GM23338 (cell line): ENCODE measurements around the gene DNAJC1. TPM values are rescaled to one million over a fixed set of nuclear protein-coding genes. Genes with fewer than 3 reads are reported as not detected.

ENCODE experiments used
- ATAC-seq: fragments of 200-7000 bp; cut with Tn5 transposase; 3 replicates; pipeline ENCODE4 v1.9.1; 2020
- DNase-seq: peaks from one replicate; pipeline ENCODE4 v3.0.0-alpha.2; 2015; ENCODE audit warnings: low spot score
- H2AFZ ChIP-seq: fragments of 200-600 bp; sonication (generic); 2 replicates; pipeline ENCODE4 v1.8.0; 2016; ENCODE audit warnings: antibody characterized with exemption, mild to moderate bottlenecking, moderate library complexity
- H3F3A ChIP-seq: fragments of 200-600 bp; sonication (generic); replicated peaks from 2 replicates; pipeline ENCODE4 v1.8.0; 2017; ENCODE audit warnings: antibody characterized with exemption, mixed run types, low read depth
- H3K27ac ChIP-seq: fragments of 200-600 bp; sonication (generic); 2 replicates; pipeline ENCODE4 v1.6.1; 2016; ENCODE audit warnings: low read depth
- H3K27me3 ChIP-seq: fragments of 200-600 bp; sonication (generic); 2 replicates; pipeline ENCODE4 v1.8.0; 2016; ENCODE audit warnings: mild to moderate bottlenecking, mixed run types, moderate library complexity; ENCODE audit not compliant: insufficient read depth
- H3K36me3 ChIP-seq: fragments of 200-600 bp; sonication (generic); 2 replicates; pipeline ENCODE4 v1.8.0; 2016; ENCODE audit warnings: mild to moderate bottlenecking; ENCODE audit not compliant: insufficient read depth
- H3K4me1 ChIP-seq: fragments of 200-600 bp; sonication (generic); 2 replicates; pipeline ENCODE4 v1.8.0; 2016; ENCODE audit warnings: mild to moderate bottlenecking, moderate library complexity; ENCODE audit not compliant: insufficient read depth
- H3K4me2 ChIP-seq: fragments of 200-600 bp; sonication (generic); 2 replicates; pipeline ENCODE4 v1.7.1; 2017; ENCODE audit warnings: mixed run types
- H3K4me3 ChIP-seq: fragments of 200-600 bp; sonication (generic); 2 replicates; pipeline ENCODE4 v1.6.1; 2016; ENCODE audit warnings: mixed run types
- H3K79me2 ChIP-seq: fragments of 200-600 bp; sonication (generic); replicated peaks from 2 replicates; pipeline ENCODE4 v1.8.0; 2017; ENCODE audit warnings: mild to moderate bottlenecking; ENCODE audit not compliant: insufficient read depth
- H3K9me2 ChIP-seq: fragments of 200-600 bp; sonication (generic); 2 replicates; pipeline ENCODE4 v1.8.0; 2017; ENCODE audit not compliant: insufficient read depth
- H4K20me1 ChIP-seq: fragments of 200-600 bp; sonication (generic); replicated peaks from 2 replicates; pipeline ENCODE4 v1.8.0; 2017; ENCODE audit warnings: mild to moderate bottlenecking; ENCODE audit not compliant: insufficient read depth
- H3K27ac Mint-ChIP-seq: 2 replicates; pipeline ENCODE4 v1.8.0; 2020; ENCODE audit warnings: inconsistent platforms, mild to moderate bottlenecking, moderate library complexity, mixed read lengths
- H3K27me3 Mint-ChIP-seq: 3 replicates; pipeline ENCODE4 v1.8.0; 2022; ENCODE audit warnings: low read depth, mild to moderate bottlenecking, moderate library complexity, mixed read lengths, inconsistent platforms; ENCODE audit not compliant: insufficient read depth, poor library complexity
- H3K36me3 Mint-ChIP-seq: 3 replicates; pipeline ENCODE4 v1.8.0; 2021; ENCODE audit warnings: low read depth, mild to moderate bottlenecking, inconsistent platforms, moderate library complexity, mixed read lengths
- H3K4me1 Mint-ChIP-seq: 3 replicates; pipeline ENCODE4 v1.8.0; 2020; ENCODE audit warnings: mild to moderate bottlenecking, inconsistent platforms, mixed read lengths
- H3K4me3 Mint-ChIP-seq: 3 replicates; pipeline ENCODE4 v1.8.0; 2021; ENCODE audit warnings: moderate library complexity, mild to moderate bottlenecking, inconsistent platforms, mixed read lengths
- H3K9me3 Mint-ChIP-seq: 3 replicates; pipeline ENCODE4 v1.8.0; 2020; ENCODE audit warnings: moderate library complexity, mild to moderate bottlenecking, inconsistent platforms, mixed read lengths
- CREB1 ChIP-seq: fragments of 250-450 bp; sonication (Bioruptor Pico); IDR thresholded peaks from 2 replicates; pipeline ENCODE4 v1.5.0; 2020; ENCODE audit warnings: low read depth, mild to moderate bottlenecking, moderate library complexity
- ETS1 ChIP-seq: IDR thresholded peaks from 2 replicates; pipeline ENCODE4 v1.6.1; 2016; ENCODE audit warnings: antibody characterized with exemption
- EZH2 ChIP-seq: fragments of 200-600 bp; sonication (generic); IDR thresholded peaks from one replicate; pipeline ENCODE4 v1.8.0; 2017; ENCODE audit warnings: antibody characterized with exemption, mild to moderate bottlenecking, low read depth; ENCODE audit not compliant: unreplicated experiment
- EZH2phosphoT487 ChIP-seq: fragments of 200-600 bp; sonication (generic); IDR thresholded peaks from one replicate; pipeline ENCODE4 v1.8.1; 2018; ENCODE audit warnings: antibody characterized with exemption; ENCODE audit not compliant: unreplicated experiment
- REST ChIP-seq: IDR thresholded peaks from one replicate; pipeline ENCODE4 v1.6.1; 2018; ENCODE audit warnings: antibody characterized with exemption; ENCODE audit not compliant: unreplicated experiment
- ZNF114 ChIP-seq: fragments of 250-450 bp; sonication (Bioruptor Pico); IDR thresholded peaks from 2 replicates; pipeline ENCODE4 v1.5.0; 2020; ENCODE audit warnings: mild to moderate bottlenecking, moderate library complexity
- polyA plus RNA-seq: library from polyadenylated mRNA; unstranded; fragments of >200 nt; fragmentation: Nextera tagmentation; extraction: Ambion mirVana; gene quantifications from 2 replicates; pipeline ENCODE4 v1.2.1, GENCODE V29; 2016
- total RNA-seq: library from RNA; depleted of rRNA; stranded (reverse); fragments of >200 nt; shearing (Covaris generic); gene quantifications from 2 replicates; pipeline ENCODE4 v1.2.3, GENCODE V29; 2014
- TF ChIP-seq, protein P1 (sequence below): fragments of 250-450 bp; sonication (Bioruptor Pico); IDR thresholded peaks from 2 replicates; pipeline ENCODE4 v1.5.0; 2020; ENCODE audit warnings: mild to moderate bottlenecking, moderate library complexity
- TF ChIP-seq, protein P2 (sequence below), 2 experiments: fragments of 200-600 bp in 1 of 2; sonication (generic) in 1 of 2; conservative IDR thresholded peaks; 2 replicates each; pipeline versions ENCODE4 v1.5.1 to v1.6.1; 2016 to 2017; ENCODE audit warnings: antibody characterized with exemption in 2 of 2, low read depth in 2 of 2, mild to moderate bottlenecking in 2 of 2, moderate library complexity in 1 of 2

Gene DNAJC1
- total and polyA plus RNA-seq, 2 experiments from 2014 or later = 38.6 to 45.3 TPM

DNA sequence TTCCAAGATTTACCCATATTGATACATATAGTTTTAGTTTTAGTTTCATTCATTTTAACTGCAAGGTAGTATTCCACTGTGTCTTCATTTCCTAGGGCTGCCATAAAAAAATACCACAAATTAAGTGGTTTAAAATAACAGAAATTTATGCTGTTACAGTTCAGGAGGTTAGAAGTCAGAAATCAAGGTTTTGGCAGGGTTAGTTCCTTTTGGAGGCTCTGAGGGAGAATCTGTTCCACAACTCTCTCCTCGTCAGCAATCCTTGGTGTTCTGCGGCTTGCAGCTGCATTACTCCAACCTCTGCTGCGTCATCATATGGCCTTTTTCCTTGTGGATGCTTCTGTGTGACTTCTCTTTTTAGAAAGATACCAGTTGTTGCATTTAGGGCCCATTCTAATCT is 176.2 kb downstream of the DNAJC1 start:
- ATAC-seq (no peak), DNase-seq (no peak)
- H3K4me1 Mint-ChIP-seq = no peaks in the 10 kb centered on the region
- H3F3A ChIP-seq = no peaks in the 10 kb centered on the region
- H3K27me3 ChIP-seq = no peaks in the 10 kb centered on the region
- no peaks in the 10 kb centered on the region for H3K4me1 ChIP-seq
- H4K20me1 ChIP-seq = no peaks in the 10 kb centered on the region
- H3K9me2 ChIP-seq = no peaks in the 10 kb centered on the region
- H3K9me3 Mint-ChIP-seq = peaks cover 70% of the 10 kb centered on the region
- H2AFZ ChIP-seq = no peak overlapping the region
- H3K79me2 ChIP-seq = no peaks in the 10 kb centered on the region
- no peak for TF ChIP-seq CREB1
- no peak for TF ChIP-seq EZH2
- TF ChIP-seq, protein P1, sequence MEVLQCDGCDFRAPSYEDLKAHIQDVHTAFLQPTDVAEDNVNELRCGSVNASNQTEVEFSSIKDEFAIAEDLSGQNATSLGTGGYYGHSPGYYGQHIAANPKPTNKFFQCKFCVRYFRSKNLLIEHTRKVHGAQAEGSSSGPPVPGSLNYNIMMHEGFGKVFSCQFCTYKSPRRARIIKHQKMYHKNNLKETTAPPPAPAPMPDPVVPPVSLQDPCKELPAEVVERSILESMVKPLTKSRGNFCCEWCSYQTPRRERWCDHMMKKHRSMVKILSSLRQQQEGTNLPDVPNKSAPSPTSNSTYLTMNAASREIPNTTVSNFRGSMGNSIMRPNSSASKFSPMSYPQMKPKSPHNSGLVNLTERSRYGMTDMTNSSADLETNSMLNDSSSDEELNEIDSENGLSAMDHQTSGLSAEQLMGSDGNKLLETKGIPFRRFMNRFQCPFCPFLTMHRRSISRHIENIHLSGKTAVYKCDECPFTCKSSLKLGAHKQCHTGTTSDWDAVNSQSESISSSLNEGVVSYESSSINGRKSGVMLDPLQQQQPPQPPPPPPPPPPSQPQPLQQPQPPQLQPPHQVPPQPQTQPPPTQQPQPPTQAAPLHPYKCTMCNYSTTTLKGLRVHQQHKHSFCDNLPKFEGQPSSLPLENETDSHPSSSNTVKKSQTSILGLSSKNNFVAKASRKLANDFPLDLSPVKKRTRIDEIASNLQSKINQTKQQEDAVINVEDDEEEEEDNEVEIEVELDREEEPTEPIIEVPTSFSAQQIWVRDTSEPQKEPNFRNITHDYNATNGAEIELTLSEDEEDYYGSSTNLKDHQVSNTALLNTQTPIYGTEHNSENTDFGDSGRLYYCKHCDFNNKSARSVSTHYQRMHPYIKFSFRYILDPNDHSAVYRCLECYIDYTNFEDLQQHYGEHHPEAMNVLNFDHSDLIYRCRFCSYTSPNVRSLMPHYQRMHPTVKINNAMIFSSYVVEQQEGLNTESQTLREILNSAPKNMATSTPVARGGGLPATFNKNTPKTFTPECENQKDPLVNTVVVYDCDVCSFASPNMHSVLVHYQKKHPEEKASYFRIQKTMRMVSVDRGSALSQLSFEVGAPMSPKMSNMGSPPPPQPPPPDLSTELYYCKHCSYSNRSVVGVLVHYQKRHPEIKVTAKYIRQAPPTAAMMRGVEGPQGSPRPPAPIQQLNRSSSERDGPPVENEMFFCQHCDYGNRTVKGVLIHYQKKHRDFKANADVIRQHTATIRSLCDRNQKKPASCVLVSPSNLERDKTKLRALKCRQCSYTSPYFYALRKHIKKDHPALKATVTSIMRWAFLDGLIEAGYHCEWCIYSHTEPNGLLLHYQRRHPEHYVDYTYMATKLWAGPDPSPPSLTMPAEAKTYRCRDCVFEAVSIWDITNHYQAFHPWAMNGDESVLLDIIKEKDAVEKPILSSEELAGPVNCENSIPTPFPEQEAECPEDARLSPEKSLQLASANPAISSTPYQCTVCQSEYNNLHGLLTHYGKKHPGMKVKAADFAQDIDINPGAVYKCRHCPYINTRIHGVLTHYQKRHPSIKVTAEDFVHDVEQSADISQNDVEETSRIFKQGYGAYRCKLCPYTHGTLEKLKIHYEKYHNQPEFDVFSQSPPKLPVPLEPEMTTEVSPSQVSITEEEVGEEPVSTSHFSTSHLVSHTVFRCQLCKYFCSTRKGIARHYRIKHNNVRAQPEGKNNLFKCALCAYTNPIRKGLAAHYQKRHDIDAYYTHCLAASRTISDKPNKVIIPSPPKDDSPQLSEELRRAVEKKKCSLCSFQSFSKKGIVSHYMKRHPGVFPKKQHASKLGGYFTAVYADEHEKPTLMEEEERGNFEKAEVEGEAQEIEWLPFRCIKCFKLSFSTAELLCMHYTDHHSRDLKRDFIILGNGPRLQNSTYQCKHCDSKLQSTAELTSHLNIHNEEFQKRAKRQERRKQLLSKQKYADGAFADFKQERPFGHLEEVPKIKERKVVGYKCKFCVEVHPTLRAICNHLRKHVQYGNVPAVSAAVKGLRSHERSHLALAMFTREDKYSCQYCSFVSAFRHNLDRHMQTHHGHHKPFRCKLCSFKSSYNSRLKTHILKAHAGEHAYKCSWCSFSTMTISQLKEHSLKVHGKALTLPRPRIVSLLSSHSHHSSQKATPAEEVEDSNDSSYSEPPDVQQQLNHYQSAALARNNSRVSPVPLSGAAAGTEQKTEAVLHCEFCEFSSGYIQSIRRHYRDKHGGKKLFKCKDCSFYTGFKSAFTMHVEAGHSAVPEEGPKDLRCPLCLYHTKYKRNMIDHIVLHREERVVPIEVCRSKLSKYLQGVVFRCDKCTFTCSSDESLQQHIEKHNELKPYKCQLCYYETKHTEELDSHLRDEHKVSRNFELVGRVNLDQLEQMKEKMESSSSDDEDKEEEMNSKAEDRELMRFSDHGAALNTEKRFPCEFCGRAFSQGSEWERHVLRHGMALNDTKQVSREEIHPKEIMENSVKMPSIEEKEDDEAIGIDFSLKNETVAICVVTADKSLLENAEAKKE = no peak
- TF ChIP-seq ZNF114 (CRISPR knock-in tag) = no peak
- TF ChIP-seq EZH2phosphoT487 = no peak
- TF ChIP-seq ETS1 = no peak
- no peak for TF ChIP-seq REST
- TF ChIP-seq, protein P2, sequence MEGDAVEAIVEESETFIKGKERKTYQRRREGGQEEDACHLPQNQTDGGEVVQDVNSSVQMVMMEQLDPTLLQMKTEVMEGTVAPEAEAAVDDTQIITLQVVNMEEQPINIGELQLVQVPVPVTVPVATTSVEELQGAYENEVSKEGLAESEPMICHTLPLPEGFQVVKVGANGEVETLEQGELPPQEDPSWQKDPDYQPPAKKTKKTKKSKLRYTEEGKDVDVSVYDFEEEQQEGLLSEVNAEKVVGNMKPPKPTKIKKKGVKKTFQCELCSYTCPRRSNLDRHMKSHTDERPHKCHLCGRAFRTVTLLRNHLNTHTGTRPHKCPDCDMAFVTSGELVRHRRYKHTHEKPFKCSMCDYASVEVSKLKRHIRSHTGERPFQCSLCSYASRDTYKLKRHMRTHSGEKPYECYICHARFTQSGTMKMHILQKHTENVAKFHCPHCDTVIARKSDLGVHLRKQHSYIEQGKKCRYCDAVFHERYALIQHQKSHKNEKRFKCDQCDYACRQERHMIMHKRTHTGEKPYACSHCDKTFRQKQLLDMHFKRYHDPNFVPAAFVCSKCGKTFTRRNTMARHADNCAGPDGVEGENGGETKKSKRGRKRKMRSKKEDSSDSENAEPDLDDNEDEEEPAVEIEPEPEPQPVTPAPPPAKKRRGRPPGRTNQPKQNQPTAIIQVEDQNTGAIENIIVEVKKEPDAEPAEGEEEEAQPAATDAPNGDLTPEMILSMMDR (conservative IDR thresholded peaks at IDR 0.05; ENCODE audit: low read depth in 2 of 2) = no peak
- H3K36me3 Mint-ChIP-seq = peaks cover 64% of the 10 kb centered on the region
- H3K4me3 Mint-ChIP-seq = no peak overlapping the region
- no peak overlapping the region for H3K4me3 ChIP-seq
- H3K27ac ChIP-seq = no peak overlapping the region
- H3K27me3 Mint-ChIP-seq = peaks cover 2% of the 10 kb centered on the region
- no peak overlapping the region for H3K27ac Mint-ChIP-seq
- H3K36me3 ChIP-seq = peaks cover 27% of the 10 kb centered on the region
- H3K4me2 ChIP-seq = no peak overlapping the region
